ENCODE results near the gene BHLHA15. TPM values are rescaled to one million over a fixed set of nuclear protein-coding genes. Genes with fewer than 3 reads are reported as not detected.
A peak's percentile ranks its signal among the peaks of the same experiment; 100 is the strongest.

BHLHA15 gene
- total RNA-seq = 0.33 and 0.51 TPM in 2 replicates
- not detected in 2 replicates for polyA plus RNA-seq
- polyA plus RNA-seq (2012) = 0.21 TPM in 1 of 2 replicates, not detected in the other
- polyA minus RNA-seq (ENCODE audit: low replicate concordance) = not detected in 2 replicates

DNA sequence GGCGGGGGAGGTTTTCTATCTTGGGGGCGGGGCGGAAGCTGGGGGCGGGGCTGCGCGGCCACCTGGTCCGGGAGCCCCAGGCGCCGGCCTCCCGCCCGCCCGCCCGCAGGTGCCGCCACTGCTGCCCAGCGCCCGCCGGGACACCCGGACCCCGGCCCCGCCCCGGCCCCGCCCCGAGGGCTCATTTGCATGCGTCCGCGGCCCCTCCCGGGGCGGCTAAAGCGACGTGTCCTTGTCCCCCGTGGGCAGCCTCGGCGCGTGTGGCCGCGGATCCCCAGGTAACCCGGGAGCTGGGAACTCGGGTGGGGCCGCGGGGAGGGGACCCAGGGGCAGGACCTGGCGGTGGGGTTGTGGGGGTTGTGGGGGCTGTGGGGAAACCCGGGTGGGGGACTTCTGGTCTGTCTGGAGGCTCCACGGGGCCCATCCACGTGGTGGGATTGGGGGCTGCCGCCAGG is at the start of gene BHLHA15:
Gene BHLHA15 (plus strand): TSS at position 219 of the 455 bp plus-strand sequence. CDS start 871 bp downstream, outside the sequence.
- no peak within 1 kb of the TSS for H3K27ac ChIP-seq (ENCODE audit: insufficient read depth, low read length)
- H3K79me2 ChIP-seq (ENCODE audit: control insufficient read depth, insufficient read depth, low read length) = no peaks in the 10 kb centered on the region
- no peak for DNase-seq (ENCODE audit: low read depth in 2 of 2)
- H3K9ac ChIP-seq (ENCODE audit: insufficient read depth, low read length) = no peak within 1 kb of the TSS
- H3K4me1 ChIP-seq (ENCODE audit: control insufficient read depth, extremely low read depth, insufficient read depth, low read length) = no peaks in the 10 kb centered on the region
- H4K20me1 ChIP-seq (ENCODE audit: control insufficient read depth, extremely low read depth, insufficient read depth, low read length) = no peaks in the 10 kb centered on the region
- TF ChIP-seq CTCF (conservative IDR thresholded peaks at IDR 0.05 in 1 of 2, IDR thresholded peaks at IDR 0.05 in 1 of 2; ENCODE audit: low read depth in 1 of 2, low read length in 2 of 2) (no peak), EZH2 (IDR thresholded peaks at IDR 0.05; ENCODE audit: low read length, missing control alignments) (no peak)
- peak within 1 kb of the TSS in 1 of 4 experiments; percentile 46 for H3K4me3 ChIP-seq (replicated peaks in 1 of 4; ENCODE audit: control extremely low read depth in 1 of 4, insufficient read depth in 1 of 4, low read depth in 3 of 4, low read length in 4 of 4)
- H3K4me2 ChIP-seq (ENCODE audit: extremely low read depth, insufficient read depth, low read length) = peak within 1 kb of the TSS; percentile 13
- no peaks in the 10 kb centered on the region for H3K27me3 ChIP-seq (ENCODE audit: control insufficient read depth, insufficient read depth, low read length)
- no peaks in the 10 kb centered on the region for H3K9me3 ChIP-seq (ENCODE audit: control insufficient read depth, insufficient read depth, low read depth, low read length)
- H2AFZ ChIP-seq (ENCODE audit: low read length) = no peak within 1 kb of the TSS
- H3K36me3 ChIP-seq (ENCODE audit: control insufficient read depth, insufficient read depth, low read length) = peaks cover 1% of the 10 kb centered on the region

DNA sequence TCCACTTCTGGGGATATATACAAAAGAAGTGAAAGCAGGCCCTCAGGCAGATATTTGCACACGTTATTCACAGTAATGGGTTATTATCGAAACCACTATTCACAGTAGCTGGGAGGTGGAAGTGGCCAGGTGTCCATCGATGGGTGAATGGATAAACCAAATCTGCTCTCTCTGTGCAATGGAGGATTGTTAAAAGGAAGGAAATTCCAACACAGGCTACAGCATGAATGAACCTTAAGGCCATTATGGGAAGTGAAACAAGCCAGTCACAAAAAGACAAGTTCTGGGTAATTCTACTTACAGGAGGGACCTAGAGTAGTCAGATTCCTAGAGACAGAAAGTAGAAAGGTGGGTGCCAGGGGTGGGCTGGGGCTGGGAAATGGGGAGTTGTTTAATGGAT is 48.5 kb upstream of the BHLHA15 start:
- Histone ChIP-seq H2AFZ (ENCODE audit: low read length) (no peak overlapping the region), H3K4me3 (replicated peaks in 1 of 4; ENCODE audit: control extremely low read depth in 1 of 4, insufficient read depth in 1 of 4, low read depth in 3 of 4, low read length in 4 of 4) (no peak overlapping the region), H3K4me2 (ENCODE audit: extremely low read depth, insufficient read depth, low read length) (no peak overlapping the region), H3K9ac (ENCODE audit: insufficient read depth, low read length) (no peak overlapping the region), H3K79me2 (ENCODE audit: control insufficient read depth, insufficient read depth, low read length) (no peaks in the 10 kb centered on the region), H3K27me3 (ENCODE audit: control insufficient read depth, insufficient read depth, low read length) (no peaks in the 10 kb centered on the region), H3K9me3 (ENCODE audit: control insufficient read depth, insufficient read depth, low read depth, low read length) (no peaks in the 10 kb centered on the region), H3K27ac (ENCODE audit: insufficient read depth, low read length) (no peak overlapping the region), H3K4me1 (ENCODE audit: control insufficient read depth, extremely low read depth, insufficient read depth, low read length) (no peaks in the 10 kb centered on the region), H3K36me3 (ENCODE audit: control insufficient read depth, insufficient read depth, low read length) (no peaks in the 10 kb centered on the region), H4K20me1 (ENCODE audit: control insufficient read depth, extremely low read depth, insufficient read depth, low read length) (no peaks in the 10 kb centered on the region)
- DNase-seq (ENCODE audit: low read depth in 2 of 2) = no peak
- TF ChIP-seq EZH2 (IDR thresholded peaks at IDR 0.05; ENCODE audit: low read length, missing control alignments) = no peak

DNA sequence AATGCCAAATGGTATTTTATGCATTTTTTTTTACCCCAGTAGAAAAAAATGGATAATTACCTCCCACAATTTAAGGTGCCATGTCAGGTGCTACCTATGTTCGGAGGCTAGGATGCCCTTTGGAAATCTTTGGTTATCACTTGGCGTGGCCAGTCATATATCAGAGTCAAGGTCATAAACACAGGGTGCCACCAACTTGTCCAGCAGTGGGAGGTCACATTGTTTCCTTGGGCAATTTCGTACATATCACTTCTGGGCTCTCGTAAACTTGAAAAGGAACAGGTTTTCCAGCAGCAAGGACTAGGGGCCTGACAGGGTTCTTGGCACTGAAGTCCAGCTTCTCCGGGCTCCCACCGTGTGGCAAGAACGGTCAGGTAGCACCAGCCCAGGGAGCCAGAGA is 48.0 kb upstream of the BHLHA15 start:
- DNase-seq (ENCODE audit: low read depth in 2 of 2) = no peak
- H3K27ac ChIP-seq (ENCODE audit: insufficient read depth, low read length) = no peak overlapping the region
- no peaks in the 10 kb centered on the region for H3K27me3 ChIP-seq (ENCODE audit: control insufficient read depth, insufficient read depth, low read length)

More for the DNA sequence above, 48.0 kb upstream of the BHLHA15 start:
- H3K9me3 ChIP-seq (ENCODE audit: control insufficient read depth, insufficient read depth, low read depth, low read length) = no peaks in the 10 kb centered on the region
- no peak overlapping the region for H3K9ac ChIP-seq (ENCODE audit: insufficient read depth, low read length)
- no peaks in the 10 kb centered on the region for H3K79me2 ChIP-seq (ENCODE audit: control insufficient read depth, insufficient read depth, low read length)
- H2AFZ ChIP-seq (ENCODE audit: low read length) = no peak overlapping the region
- no peak overlapping the region for H3K4me2 ChIP-seq (ENCODE audit: extremely low read depth, insufficient read depth, low read length)
- no peak for TF ChIP-seq EZH2 (IDR thresholded peaks at IDR 0.05; ENCODE audit: low read length, missing control alignments)
- no peak for TF ChIP-seq CTCF (conservative IDR thresholded peaks at IDR 0.05 in 1 of 2, IDR thresholded peaks at IDR 0.05 in 1 of 2; ENCODE audit: low read depth in 1 of 2, low read length in 2 of 2)
- H3K4me1 ChIP-seq (ENCODE audit: control insufficient read depth, extremely low read depth, insufficient read depth, low read length) = no peaks in the 10 kb centered on the region
- no peaks in the 10 kb centered on the region for H3K36me3 ChIP-seq (ENCODE audit: control insufficient read depth, insufficient read depth, low read length)
- H3K4me3 ChIP-seq (replicated peaks in 1 of 4; ENCODE audit: control extremely low read depth in 1 of 4, insufficient read depth in 1 of 4, low read depth in 3 of 4, low read length in 4 of 4) = no peak overlapping the region
- no peaks in the 10 kb centered on the region for H4K20me1 ChIP-seq (ENCODE audit: control insufficient read depth, extremely low read depth, insufficient read depth, low read length)
